Measurements from ENCODE around the gene RIT2.

The RIT2 gene

GRCh38 chr18:42909095-42909494, 206.4 kb downstream of the RIT2 start:
- ChIA-PET CTCF (no interaction called here), POLR2A (no interaction called here)
- TF ChIP-seq, protein P1, sequence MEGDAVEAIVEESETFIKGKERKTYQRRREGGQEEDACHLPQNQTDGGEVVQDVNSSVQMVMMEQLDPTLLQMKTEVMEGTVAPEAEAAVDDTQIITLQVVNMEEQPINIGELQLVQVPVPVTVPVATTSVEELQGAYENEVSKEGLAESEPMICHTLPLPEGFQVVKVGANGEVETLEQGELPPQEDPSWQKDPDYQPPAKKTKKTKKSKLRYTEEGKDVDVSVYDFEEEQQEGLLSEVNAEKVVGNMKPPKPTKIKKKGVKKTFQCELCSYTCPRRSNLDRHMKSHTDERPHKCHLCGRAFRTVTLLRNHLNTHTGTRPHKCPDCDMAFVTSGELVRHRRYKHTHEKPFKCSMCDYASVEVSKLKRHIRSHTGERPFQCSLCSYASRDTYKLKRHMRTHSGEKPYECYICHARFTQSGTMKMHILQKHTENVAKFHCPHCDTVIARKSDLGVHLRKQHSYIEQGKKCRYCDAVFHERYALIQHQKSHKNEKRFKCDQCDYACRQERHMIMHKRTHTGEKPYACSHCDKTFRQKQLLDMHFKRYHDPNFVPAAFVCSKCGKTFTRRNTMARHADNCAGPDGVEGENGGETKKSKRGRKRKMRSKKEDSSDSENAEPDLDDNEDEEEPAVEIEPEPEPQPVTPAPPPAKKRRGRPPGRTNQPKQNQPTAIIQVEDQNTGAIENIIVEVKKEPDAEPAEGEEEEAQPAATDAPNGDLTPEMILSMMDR (IDR thresholded peaks at IDR 0.05; ENCODE audit: control extremely low read depth, extremely low read depth, low read depth, missing control alignments): no peak
- DNase-seq (ENCODE audit: extremely low spot score): no peak

GRCh38 chr18:42906761-42907160, 208.7 kb downstream of the RIT2 start:
- POLR2A ChIA-PET: no interaction called here
- TF ChIP-seq, protein P1 (IDR thresholded peaks at IDR 0.05; ENCODE audit: control extremely low read depth, extremely low read depth, low read depth, missing control alignments): no peak
- no peak for DNase-seq (ENCODE audit: extremely low spot score)
- CTCF ChIA-PET: no interaction called here

- CTCF ChIA-PET: interaction anchor here (1.1 kb wide), 1 partner anchor 14 kb away, joined by 3 read pairs; no protein-coding TSS in a partner anchor
These were observed 214.3 kb downstream of the RIT2 start for GRCh38 chr18:42901161-42901560.

DNA sequence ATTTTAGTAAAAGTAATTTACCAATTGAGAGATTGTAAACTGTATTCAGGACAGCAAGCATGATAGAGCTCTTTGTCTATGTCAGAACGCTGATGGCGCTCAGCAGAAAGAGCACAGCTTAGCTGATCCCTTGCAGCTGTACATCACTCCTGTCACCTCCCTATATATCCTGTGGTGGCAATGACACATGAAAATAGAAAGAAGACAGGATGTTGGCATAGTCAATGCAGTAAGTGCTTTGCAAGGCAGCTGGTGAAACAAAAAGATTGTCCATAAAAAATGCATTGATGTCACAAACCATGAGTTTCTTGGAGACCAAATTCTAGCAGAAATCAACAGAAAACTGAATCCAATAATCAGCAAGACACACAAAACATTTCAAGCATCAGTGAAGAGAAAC, 221.5 kb downstream of the RIT2 start:
- CTCF ChIA-PET: no interaction called here
- POLR2A ChIA-PET: no interaction called here
- DNase-seq (ENCODE audit: extremely low spot score): no peak
- TF ChIP-seq, protein P1 (IDR thresholded peaks at IDR 0.05; ENCODE audit: control extremely low read depth, extremely low read depth, low read depth, missing control alignments): no peak

More at GRCh38 chr18:42901161-42901560, 214.3 kb downstream of the RIT2 start:
- POLR2A ChIA-PET: no interaction called here
- TF ChIP-seq, protein P1 (IDR thresholded peaks at IDR 0.05; ENCODE audit: control extremely low read depth, extremely low read depth, low read depth, missing control alignments): no peak
- no peak for DNase-seq (ENCODE audit: extremely low spot score)

- CTCF ChIA-PET: no interaction called here
- TF ChIP-seq, protein P1 (IDR thresholded peaks at IDR 0.05; ENCODE audit: control extremely low read depth, extremely low read depth, low read depth, missing control alignments): no peak
- POLR2A ChIA-PET: no interaction called here
- DNase-seq (ENCODE audit: extremely low spot score): no peak
These were observed 223.3 kb downstream of the RIT2 start for GRCh38 chr18:42892181-42892580.

DNA sequence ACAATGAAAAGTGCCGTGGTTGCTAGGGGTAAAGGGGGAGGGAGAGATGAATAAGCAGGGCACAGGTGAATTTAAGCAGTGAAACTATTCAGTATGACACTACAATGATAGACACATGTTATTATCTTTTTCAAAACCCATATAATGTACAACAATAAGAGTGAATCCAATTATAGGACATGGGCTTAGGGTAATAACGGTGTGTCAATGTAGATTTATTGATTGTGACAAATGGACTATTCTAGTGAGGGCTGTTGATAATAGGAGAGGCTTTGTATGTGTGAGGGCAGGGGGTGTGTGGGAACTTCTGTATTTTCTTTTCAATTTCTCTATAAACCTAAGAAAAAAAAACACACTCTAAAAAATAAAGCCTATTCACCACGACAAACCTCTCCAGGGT, 223.8 kb downstream of the RIT2 start:
- ChIA-PET POLR2A (no interaction called here), CTCF (no interaction called here)
- TF ChIP-seq, protein P1 (IDR thresholded peaks at IDR 0.05; ENCODE audit: control extremely low read depth, extremely low read depth, low read depth, missing control alignments): no peak
- DNase-seq (ENCODE audit: extremely low spot score): no peak

- TF ChIP-seq, protein P1 (IDR thresholded peaks at IDR 0.05; ENCODE audit: control extremely low read depth, extremely low read depth, low read depth, missing control alignments): no peak
- POLR2A ChIA-PET: no interaction called here
- CTCF ChIA-PET: no interaction called here
- no peak for DNase-seq (ENCODE audit: extremely low spot score)
These were observed 232.3 kb downstream of the RIT2 start for GRCh38 chr18:42883169-42883568.

All from GM10248 (cell line).